HepG2 (cell line): Measurements from ENCODE around the gene CMIP. TPM values are rescaled to one million over a fixed set of nuclear protein-coding genes. Genes with fewer than 3 reads are reported as not detected.
A peak's percentile ranks its signal among the peaks of the same experiment; 100 is the strongest.

Experiments
- ATF7-NPFF ChIP-seq: sonication (generic); formaldehyde crosslinking; IDR thresholded peaks from 2 replicates; pipeline ENCODE4 v1.8.1; 2023; ENCODE audit warnings: mild to moderate bottlenecking, low read depth, missing genetic modification reagents, moderate library complexity
- BHLHE40 ChIP-seq: IDR thresholded peaks from 2 replicates; pipeline ENCODE4 v1.6.1; 2011; ENCODE audit warnings: low read length, improper control_type of control experiment
- CBX5 ChIP-seq: sonication (generic); formaldehyde crosslinking; IDR thresholded peaks from 2 replicates; pipeline ENCODE4 v1.4.0; 2020; ENCODE audit warnings: missing genetic modification reagents, borderline replicate concordance
- ETV5 ChIP-seq: IDR thresholded peaks from 2 replicates; pipeline ENCODE4 v1.6.1; 2018; ENCODE audit warnings: missing biosample characterization, missing genetic modification reagents, inconsistent platforms, borderline replicate concordance
- HMG20A ChIP-seq: IDR thresholded peaks from 2 replicates; pipeline ENCODE4 v1.6.1; 2016; ENCODE audit warnings: borderline replicate concordance
- HNF4A ChIP-seq: sonication (generic); formaldehyde crosslinking; IDR thresholded peaks from 2 replicates; pipeline ENCODE4 v1.4.0; 2020; ENCODE audit warnings: missing genetic modification reagents
- IRF2 ChIP-seq: IDR thresholded peaks from 2 replicates; pipeline ENCODE4 v1.6.1; 2018; ENCODE audit warnings: missing genetic modification reagents, missing compliant biosample characterization
- JUND ChIP-seq: sonication (generic); formaldehyde crosslinking; IDR thresholded peaks from 2 replicates; pipeline ENCODE4 v1.8.0; 2022; ENCODE audit warnings: mild to moderate bottlenecking, missing genetic modification reagents
- KMT2A ChIP-seq: sonication (generic); formaldehyde crosslinking; IDR thresholded peaks from 2 replicates; pipeline ENCODE4 v1.4.0; 2020; ENCODE audit warnings: missing genetic modification reagents
- NFE2L2 ChIP-seq: fragments of 150-350 bp; IDR thresholded peaks from 2 replicates; pipeline ENCODE4 v1.6.1; 2014; ENCODE audit warnings: low read length
- NR2F6 ChIP-seq, 2 experiments: IDR thresholded peaks; 2 replicates each; pipeline ENCODE4 v1.6.1; 2016; ENCODE audit warnings: antibody characterized with exemption in 1 of 2, mild to moderate bottlenecking in 1 of 2
- RCOR2 ChIP-seq: IDR thresholded peaks from 2 replicates; pipeline ENCODE4 v1.6.1; 2016; ENCODE audit warnings: missing biosample characterization, missing genetic modification reagents
- TBX2 ChIP-seq: sonication (generic); formaldehyde crosslinking; IDR thresholded peaks from 2 replicates; pipeline ENCODE4 v1.5.0; 2020; ENCODE audit warnings: missing genetic modification reagents, mild to moderate bottlenecking, borderline replicate concordance
- TSC22D2 ChIP-seq: sonication (generic); formaldehyde crosslinking; IDR thresholded peaks from 2 replicates; pipeline ENCODE4 v1.5.1; 2020; ENCODE audit warnings: missing genetic modification reagents, mild to moderate bottlenecking, borderline replicate concordance
- ZFP36L1 ChIP-seq: sonication (generic); formaldehyde crosslinking; IDR thresholded peaks from 2 replicates; pipeline ENCODE4 v1.8.0; 2022; ENCODE audit warnings: mild to moderate bottlenecking, missing genetic modification reagents, moderate library complexity
- ZMYM2 ChIP-seq: sonication (generic); formaldehyde crosslinking; IDR thresholded peaks from 2 replicates; pipeline ENCODE4 v1.8.0; 2022; ENCODE audit warnings: mild to moderate bottlenecking, missing genetic modification reagents
- ZMYM3 ChIP-seq: sonication (generic); formaldehyde crosslinking; IDR thresholded peaks from 2 replicates; pipeline ENCODE4 v1.5.1; 2020; ENCODE audit warnings: mild to moderate bottlenecking, missing genetic modification reagents
- ZNF260 ChIP-seq: sonication (generic); formaldehyde crosslinking; IDR thresholded peaks from 2 replicates; pipeline ENCODE4 v1.4.0; 2020; ENCODE audit warnings: missing genetic modification reagents, low read depth, mild to moderate bottlenecking, borderline replicate concordance
- ZNF570 ChIP-seq: sonication (generic); formaldehyde crosslinking; IDR thresholded peaks from 2 replicates; pipeline ENCODE4 v1.4.0; 2020; ENCODE audit warnings: mild to moderate bottlenecking, missing genetic modification reagents, borderline replicate concordance
- ZNF83 ChIP-seq: sonication (generic); formaldehyde crosslinking; IDR thresholded peaks from 2 replicates; pipeline ENCODE4 v1.4.0; 2020; ENCODE audit warnings: missing genetic modification reagents, mild to moderate bottlenecking, borderline replicate concordance
- polyA plus RNA-seq, 8 experiments: library from polyadenylated mRNA; depleted of rRNA in 3 of 8; stranded (reverse) in 7 of 8; unstranded in 1 of 8; fragments of >200 nt; fragmentation: Illumina TruSeq in 4 of 8; extraction: Trizol in 4 of 8; gene quantifications; 2 replicates each; pipeline versions ENCODE4 v1.2.1 to v1.2.3, GENCODE V29; 2011 to 2016; ENCODE audit warnings: low read depth in 4 of 8, missing spikeins in 1 of 8, mixed read lengths in 1 of 8; ENCODE audit not compliant: insufficient read depth in 1 of 8
- total RNA-seq, 5 experiments: library from RNA; depleted of rRNA; stranded (reverse); fragments of >200 nt; fragmentation: Illumina TruSeq; extraction: Trizol; gene quantifications; 2 replicates each; pipeline ENCODE4 v1.2.3, GENCODE V29; 2016; ENCODE audit warnings: low read depth in 1 of 5
- TF ChIP-seq, protein P1 (sequence below): IDR thresholded peaks from 2 replicates; pipeline ENCODE4 v1.6.1; 2018; ENCODE audit warnings: missing genetic modification reagents, mild to moderate bottlenecking, missing compliant biosample characterization
- TF ChIP-seq, protein P2 (sequence below): sonication (generic); formaldehyde crosslinking; IDR thresholded peaks from 2 replicates; pipeline ENCODE4 v1.5.0; 2020; ENCODE audit warnings: mild to moderate bottlenecking, missing genetic modification reagents, borderline replicate concordance
- TF ChIP-seq, protein P3 (sequence below): fragments of 450-650 bp; IDR thresholded peaks from 2 replicates; pipeline ENCODE4 v1.6.1; 2017; ENCODE audit warnings: mild to moderate bottlenecking

CMIP gene
- total and polyA plus RNA-seq, 2 of the 13 experiments (the other 11 are each of a cell fraction or from before 2014, with no cell fraction given) = 10.9 to 18.1 TPM

DNA sequence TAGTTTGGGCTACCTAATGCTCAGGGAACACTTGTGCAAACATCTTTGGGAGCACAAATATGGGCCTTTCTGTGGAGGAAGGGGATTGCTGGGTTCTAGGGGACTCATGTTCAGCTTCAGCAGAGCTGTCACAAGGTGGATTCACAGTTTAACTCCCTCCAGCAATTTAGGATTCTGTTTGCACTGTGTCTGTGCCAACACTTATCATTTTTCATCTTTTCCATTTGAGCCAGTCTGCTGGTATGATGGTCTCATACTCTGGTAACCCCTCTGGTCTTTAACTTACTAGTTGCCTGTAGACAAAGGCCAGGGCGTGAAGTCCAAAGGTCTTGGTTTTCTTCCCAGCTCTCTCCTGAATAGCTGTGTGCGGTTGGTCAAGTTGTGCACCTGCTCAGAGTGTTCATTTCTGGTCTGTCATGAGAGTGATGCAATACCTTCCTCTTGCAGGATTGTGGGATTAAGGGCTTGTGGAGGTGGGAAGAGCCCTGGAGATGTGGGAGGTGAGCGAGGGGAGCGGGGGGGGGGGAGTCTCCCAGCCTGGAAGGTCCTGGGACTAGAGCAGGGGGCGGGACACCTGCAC is 152.6 kb downstream of the CMIP start (continued):
- TF ChIP-seq ZNF260 = no peak
- peak; percentile 67; the same call in 1 of the 2 replicates for TF ChIP-seq ZMYM3 (CRISPR knock-in tag)
- TF ChIP-seq ZFP36L1 = no peak
- TF ChIP-seq TSC22D2 (CRISPR knock-in tag) = no peak
- peak; percentile 51; the same call in 1 of the 2 replicates for TF ChIP-seq HMG20A
- TF ChIP-seq NR2F6 (IDR thresholded peaks at IDR 0.05) = no peak
- peak; percentile 21; the same call in 1 of the 2 replicates for TF ChIP-seq NR2F6 (CRISPR knock-in tag; IDR thresholded peaks at IDR 0.05)
- no peak for TF ChIP-seq ZNF570
- TF ChIP-seq RCOR2 (CRISPR knock-in tag) = 0 out of 2 replicates have a peak, but pooled peaks have one; percentile 36
- peak; percentile 89 for TF ChIP-seq HNF4A (CRISPR knock-in tag)
- TF ChIP-seq CBX5 = peak; percentile 47; the same call in 1 of the 2 replicates
- TF ChIP-seq ZNF83 = no peak
- TF ChIP-seq ZMYM2 (CRISPR knock-in tag) = peak; percentile 80
- TF ChIP-seq IRF2 (CRISPR knock-in tag) = 0 out of 2 replicates have a peak, but pooled peaks have one; percentile 23
- TF ChIP-seq, protein P1, sequence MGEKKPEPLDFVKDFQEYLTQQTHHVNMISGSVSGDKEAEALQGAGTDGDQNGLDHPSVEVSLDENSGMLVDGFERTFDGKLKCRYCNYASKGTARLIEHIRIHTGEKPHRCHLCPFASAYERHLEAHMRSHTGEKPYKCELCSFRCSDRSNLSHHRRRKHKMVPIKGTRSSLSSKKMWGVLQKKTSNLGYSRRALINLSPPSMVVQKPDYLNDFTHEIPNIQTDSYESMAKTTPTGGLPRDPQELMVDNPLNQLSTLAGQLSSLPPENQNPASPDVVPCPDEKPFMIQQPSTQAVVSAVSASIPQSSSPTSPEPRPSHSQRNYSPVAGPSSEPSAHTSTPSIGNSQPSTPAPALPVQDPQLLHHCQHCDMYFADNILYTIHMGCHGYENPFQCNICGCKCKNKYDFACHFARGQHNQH (CRISPR knock-in tag) = 0 out of 2 replicates have a peak, but pooled peaks have one; percentile 25
- 0 out of 2 replicates have a peak, but pooled peaks have one; percentile 18 for TF ChIP-seq ETV5 (CRISPR knock-in tag)
- no peak for TF ChIP-seq ATF7-NPFF (CRISPR knock-in tag)
- 0 out of 2 replicates have a peak, but pooled peaks have one; percentile 22 for TF ChIP-seq BHLHE40
- TF ChIP-seq JUND (CRISPR knock-in tag) = 0 out of 2 replicates have a peak, but pooled peaks have one; percentile 16
- TF ChIP-seq NFE2L2 = no peak
- TF ChIP-seq TBX2 (CRISPR knock-in tag) = peak; percentile 54; the same call in 1 of the 2 replicates
- TF ChIP-seq, protein P2, sequence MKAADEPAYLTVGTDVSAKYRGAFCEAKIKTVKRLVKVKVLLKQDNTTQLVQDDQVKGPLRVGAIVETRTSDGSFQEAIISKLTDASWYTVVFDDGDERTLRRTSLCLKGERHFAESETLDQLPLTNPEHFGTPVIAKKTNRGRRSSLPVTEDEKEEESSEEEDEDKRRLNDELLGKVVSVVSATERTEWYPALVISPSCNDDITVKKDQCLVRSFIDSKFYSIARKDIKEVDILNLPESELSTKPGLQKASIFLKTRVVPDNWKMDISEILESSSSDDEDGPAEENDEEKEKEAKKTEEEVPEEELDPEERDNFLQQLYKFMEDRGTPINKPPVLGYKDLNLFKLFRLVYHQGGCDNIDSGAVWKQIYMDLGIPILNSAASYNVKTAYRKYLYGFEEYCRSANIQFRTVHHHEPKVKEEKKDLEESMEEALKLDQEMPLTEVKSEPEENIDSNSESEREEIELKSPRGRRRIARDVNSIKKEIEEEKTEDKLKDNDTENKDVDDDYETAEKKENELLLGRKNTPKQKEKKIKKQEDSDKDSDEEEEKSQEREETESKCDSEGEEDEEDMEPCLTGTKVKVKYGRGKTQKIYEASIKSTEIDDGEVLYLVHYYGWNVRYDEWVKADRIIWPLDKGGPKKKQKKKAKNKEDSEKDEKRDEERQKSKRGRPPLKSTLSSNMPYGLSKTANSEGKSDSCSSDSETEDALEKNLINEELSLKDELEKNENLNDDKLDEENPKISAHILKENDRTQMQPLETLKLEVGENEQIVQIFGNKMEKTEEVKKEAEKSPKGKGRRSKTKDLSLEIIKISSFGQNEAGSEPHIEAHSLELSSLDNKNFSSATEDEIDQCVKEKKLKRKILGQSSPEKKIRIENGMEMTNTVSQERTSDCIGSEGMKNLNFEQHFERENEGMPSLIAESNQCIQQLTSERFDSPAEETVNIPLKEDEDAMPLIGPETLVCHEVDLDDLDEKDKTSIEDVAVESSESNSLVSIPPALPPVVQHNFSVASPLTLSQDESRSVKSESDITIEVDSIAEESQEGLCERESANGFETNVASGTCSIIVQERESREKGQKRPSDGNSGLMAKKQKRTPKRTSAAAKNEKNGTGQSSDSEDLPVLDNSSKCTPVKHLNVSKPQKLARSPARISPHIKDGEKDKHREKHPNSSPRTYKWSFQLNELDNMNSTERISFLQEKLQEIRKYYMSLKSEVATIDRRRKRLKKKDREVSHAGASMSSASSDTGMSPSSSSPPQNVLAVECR (CRISPR knock-in tag) = no peak; the same call in 1 of the 2 replicates
- TF ChIP-seq KMT2A = no peak
- TF ChIP-seq, protein P3, sequence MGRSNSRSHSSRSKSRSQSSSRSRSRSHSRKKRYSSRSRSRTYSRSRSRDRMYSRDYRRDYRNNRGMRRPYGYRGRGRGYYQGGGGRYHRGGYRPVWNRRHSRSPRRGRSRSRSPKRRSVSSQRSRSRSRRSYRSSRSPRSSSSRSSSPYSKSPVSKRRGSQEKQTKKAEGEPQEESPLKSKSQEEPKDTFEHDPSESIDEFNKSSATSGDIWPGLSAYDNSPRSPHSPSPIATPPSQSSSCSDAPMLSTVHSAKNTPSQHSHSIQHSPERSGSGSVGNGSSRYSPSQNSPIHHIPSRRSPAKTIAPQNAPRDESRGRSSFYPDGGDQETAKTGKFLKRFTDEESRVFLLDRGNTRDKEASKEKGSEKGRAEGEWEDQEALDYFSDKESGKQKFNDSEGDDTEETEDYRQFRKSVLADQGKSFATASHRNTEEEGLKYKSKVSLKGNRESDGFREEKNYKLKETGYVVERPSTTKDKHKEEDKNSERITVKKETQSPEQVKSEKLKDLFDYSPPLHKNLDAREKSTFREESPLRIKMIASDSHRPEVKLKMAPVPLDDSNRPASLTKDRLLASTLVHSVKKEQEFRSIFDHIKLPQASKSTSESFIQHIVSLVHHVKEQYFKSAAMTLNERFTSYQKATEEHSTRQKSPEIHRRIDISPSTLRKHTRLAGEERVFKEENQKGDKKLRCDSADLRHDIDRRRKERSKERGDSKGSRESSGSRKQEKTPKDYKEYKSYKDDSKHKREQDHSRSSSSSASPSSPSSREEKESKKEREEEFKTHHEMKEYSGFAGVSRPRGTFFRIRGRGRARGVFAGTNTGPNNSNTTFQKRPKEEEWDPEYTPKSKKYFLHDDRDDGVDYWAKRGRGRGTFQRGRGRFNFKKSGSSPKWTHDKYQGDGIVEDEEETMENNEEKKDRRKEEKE = no peak
